Activated B cell treated with CpG ODN at 0.5 μM for 24 hours (primary cell): ENCODE measurements around the gene FLNC. TPM values are rescaled to one million over a fixed set of nuclear protein-coding genes. Genes with fewer than 3 reads are reported as not detected.

Source experiments
- ATAC-seq: fragments of 200-7000 bp; cut with Tn5 transposase; one replicate; pipeline ENCODE4 v1.10.0; 2021; ENCODE audit warnings: low read depth, mild to moderate bottlenecking, moderate library complexity
- CTCF ChIA-PET: fragments of 350-600 bp; sonication (Branson Sonifier 250); formaldehyde crosslinking; loops from one replicate; lab custom pipeline; 2021; ENCODE audit warnings: antibody characterized with exemption; lab: Charles Lee
- POLR2A ChIA-PET: fragments of 350-600 bp; sonication (Branson Sonifier 250); formaldehyde crosslinking; loops from one replicate; lab custom pipeline; 2021; ENCODE audit warnings: antibody characterized with exemption; lab: Charles Lee
- DNase-seq: peaks from one replicate; pipeline ENCODE4 v3.0.0; 2022
- H3K27ac Mint-ChIP-seq: one replicate; pipeline ENCODE4 v1.8.0; 2020; ENCODE audit warnings: mixed read lengths
- H3K27me3 Mint-ChIP-seq: one replicate; pipeline ENCODE4 v1.8.0; 2021; ENCODE audit warnings: mixed read lengths
- H3K36me3 Mint-ChIP-seq: one replicate; pipeline ENCODE4 v1.8.0; 2021; ENCODE audit warnings: low read depth, mixed read lengths
- H3K4me1 Mint-ChIP-seq: one replicate; pipeline ENCODE4 v1.8.0; 2021; ENCODE audit warnings: mixed read lengths
- H3K4me3 Mint-ChIP-seq: one replicate; pipeline ENCODE4 v1.8.0; 2020; ENCODE audit warnings: mild to moderate bottlenecking, mixed read lengths
- H3K9me3 Mint-ChIP-seq: one replicate; pipeline ENCODE4 v1.8.0; 2020; ENCODE audit warnings: mixed read lengths
- intact Hi-C: fragments of 100-400 bp; cut with micrococcal nuclease; formaldehyde crosslinking; loops from one replicate; pipeline ENCODE4 v1.15.1; 2024
- total RNA-seq: library from RNA; stranded (reverse); gene quantifications from 2 replicates; pipeline ENCODE4 v1.2.3, GENCODE V29; 2022
- TF ChIP-seq, protein P1 (sequence below): fragments of 200-600 bp; IDR thresholded peaks from one replicate; pipeline ENCODE4 v1.8.0; 2022; ENCODE audit warnings: antibody characterized with exemption, mild to moderate bottlenecking

Gene FLNC
- total RNA-seq, 1 donor from 2014 or later: not detected

DNA sequence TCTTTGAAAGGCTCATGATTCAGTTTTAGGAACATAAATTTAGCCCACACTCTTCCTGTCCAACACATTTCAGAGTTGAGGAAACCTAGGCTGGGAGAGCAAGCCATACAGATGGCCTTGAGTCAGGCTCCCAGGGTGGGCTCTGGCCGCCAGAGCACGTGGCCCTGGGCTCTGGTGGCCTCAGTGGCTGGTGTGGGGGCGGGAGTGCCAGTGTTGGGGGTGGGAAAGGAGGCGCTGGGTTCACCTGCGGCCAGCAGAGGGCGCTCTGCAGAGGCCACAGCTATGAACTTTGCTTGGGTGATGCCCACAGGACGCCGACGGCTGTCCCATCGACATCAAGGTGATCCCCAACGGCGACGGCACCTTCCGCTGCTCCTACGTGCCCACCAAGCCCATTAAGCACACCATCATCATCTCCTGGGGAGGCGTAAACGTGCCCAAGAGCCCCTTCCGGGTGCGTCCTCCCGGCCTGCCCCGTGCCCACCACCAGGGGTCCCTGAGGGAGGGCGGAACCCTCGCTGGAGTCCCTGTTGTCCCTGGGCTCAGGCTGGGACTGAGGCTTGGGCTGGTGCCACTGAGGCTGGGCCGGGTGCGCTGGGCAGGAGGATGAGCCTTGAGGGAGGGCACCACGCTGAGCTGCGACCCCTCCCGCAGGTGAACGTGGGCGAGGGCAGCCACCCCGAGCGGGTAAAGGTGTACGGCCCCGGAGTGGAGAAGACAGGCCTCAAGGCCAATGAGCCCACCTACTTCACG lies 11.9 kb downstream of the FLNC start:
- Mint-ChIP-seq H3K27ac (no peak overlapping the region), H3K9me3 (no peaks in the 10 kb centered on the region), H3K27me3 (peaks cover 2% of the 10 kb centered on the region), H3K4me1 (peaks cover 4% of the 10 kb centered on the region), H3K4me3 (no peak overlapping the region), H3K36me3 (no peaks in the 10 kb centered on the region)
- ChIA-PET POLR2A (interaction anchor here (0.5 to 0.7 kb wide), 2 partner anchors 18 to 429 kb away, joined by 4 to 5 read pairs; no protein-coding TSS in a partner anchor), CTCF (interaction anchor here (1.0 to 1.6 kb wide), 4 partner anchors 20 to 368 kb away, joined by 3 to 13 read pairs (median 5); partner anchors contain the start of gene ATP6V1F)
- DNase-seq: peak; percentile 49
- TF ChIP-seq, protein P1, sequence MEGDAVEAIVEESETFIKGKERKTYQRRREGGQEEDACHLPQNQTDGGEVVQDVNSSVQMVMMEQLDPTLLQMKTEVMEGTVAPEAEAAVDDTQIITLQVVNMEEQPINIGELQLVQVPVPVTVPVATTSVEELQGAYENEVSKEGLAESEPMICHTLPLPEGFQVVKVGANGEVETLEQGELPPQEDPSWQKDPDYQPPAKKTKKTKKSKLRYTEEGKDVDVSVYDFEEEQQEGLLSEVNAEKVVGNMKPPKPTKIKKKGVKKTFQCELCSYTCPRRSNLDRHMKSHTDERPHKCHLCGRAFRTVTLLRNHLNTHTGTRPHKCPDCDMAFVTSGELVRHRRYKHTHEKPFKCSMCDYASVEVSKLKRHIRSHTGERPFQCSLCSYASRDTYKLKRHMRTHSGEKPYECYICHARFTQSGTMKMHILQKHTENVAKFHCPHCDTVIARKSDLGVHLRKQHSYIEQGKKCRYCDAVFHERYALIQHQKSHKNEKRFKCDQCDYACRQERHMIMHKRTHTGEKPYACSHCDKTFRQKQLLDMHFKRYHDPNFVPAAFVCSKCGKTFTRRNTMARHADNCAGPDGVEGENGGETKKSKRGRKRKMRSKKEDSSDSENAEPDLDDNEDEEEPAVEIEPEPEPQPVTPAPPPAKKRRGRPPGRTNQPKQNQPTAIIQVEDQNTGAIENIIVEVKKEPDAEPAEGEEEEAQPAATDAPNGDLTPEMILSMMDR: peak; percentile 29
- ATAC-seq: peak; percentile 67
- intact Hi-C loops: loop anchor here (1.0 to 5.0 kb wide), 3 partner anchors 41 to 370 kb away; no protein-coding TSS in a partner anchor

DNA sequence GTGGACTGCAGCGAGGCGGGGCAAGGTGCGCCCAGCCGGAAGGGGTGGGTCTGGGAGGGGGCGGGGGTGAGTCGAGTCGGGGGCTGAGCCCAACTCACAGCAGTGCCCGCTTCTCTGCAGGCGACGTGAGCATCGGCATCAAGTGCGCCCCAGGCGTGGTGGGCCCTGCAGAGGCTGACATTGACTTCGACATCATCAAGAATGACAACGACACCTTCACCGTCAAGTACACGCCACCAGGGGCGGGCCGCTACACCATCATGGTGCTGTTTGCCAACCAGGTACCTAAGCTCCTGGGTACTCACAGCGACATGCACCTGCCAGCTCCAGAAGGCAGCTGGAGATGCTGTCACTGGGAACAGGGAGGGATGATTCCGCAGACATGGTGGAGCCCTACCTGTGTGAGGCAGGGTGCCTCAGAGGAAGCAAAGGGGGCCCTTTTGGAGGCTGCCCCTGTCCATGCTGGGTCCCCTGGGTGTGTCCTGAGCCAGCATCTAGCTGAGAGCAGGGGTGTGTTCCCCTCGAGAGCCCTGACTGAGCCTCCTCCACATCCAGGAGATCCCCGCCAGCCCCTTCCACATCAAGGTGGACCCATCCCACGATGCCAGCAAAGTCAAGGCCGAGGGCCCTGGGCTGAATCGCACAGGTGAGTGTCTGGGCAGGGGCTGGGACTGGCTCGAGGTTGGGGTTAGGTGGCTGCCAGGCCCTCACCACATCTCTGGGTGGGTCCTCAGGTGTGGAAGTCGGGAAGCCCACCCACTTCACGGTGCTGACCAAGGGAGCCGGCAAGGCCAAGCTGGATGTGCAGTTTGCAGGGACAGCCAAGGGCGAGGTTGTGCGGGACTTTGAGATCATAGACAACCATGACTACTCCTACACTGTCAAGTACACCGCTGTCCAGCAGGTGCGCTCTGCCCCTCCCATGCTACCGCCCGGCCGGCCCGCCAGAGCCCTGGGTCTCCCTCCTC lies 12.8 kb downstream of the FLNC start:
- intact Hi-C loops: loop anchor here (1.0 to 5.0 kb wide), 3 partner anchors 40 to 369 kb away; no protein-coding TSS in a partner anchor
- Mint-ChIP-seq H3K4me1 (peaks cover 4% of the 10 kb centered on the region), H3K27ac (no peak overlapping the region), H3K27me3 (peaks cover 2% of the 10 kb centered on the region), H3K36me3 (no peaks in the 10 kb centered on the region), H3K4me3 (no peak overlapping the region), H3K9me3 (no peaks in the 10 kb centered on the region)
- CTCF ChIA-PET: interaction anchor here (1.0 to 1.6 kb wide), 5 partner anchors 20 to 367 kb away, joined by 3 to 13 read pairs (median 4); partner anchors contain the start of gene ATP6V1F
- POLR2A ChIA-PET: interaction anchor here (0.7 kb wide), 1 partner anchor 17 kb away, joined by 4 read pairs; no protein-coding TSS in a partner anchor
- ATAC-seq: no peak
- TF ChIP-seq, protein P1: no peak
- no peak for DNase-seq

DNA sequence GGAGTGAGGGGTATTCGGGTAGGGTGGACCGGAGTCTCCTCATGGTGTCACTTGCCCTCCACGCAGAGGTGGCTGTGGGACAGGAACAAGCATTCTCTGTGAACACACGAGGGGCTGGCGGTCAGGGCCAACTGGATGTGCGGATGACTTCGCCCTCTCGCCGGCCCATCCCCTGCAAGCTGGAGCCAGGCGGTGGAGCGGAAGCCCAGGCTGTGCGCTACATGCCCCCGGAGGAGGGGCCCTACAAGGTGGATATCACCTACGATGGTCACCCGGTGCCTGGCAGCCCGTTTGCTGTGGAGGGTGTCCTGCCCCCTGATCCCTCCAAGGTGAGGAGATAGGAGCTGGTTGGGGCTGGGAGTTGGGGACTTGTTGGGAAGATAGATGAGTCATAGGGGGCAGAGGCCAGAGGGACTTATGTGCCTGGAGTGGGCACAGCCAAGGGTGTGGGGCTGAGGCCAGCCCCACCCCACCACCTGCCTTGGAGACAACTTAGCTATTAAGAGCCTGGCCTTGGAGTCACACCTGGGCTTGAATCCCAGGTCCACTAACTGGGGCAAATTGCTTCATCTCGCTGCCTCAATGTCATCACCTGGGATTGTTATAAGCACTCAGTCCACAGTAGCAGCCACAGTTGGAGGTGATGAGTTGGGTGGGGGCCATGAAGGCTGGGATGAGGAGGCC lies 13.9 kb downstream of the FLNC start:
- Mint-ChIP-seq H3K4me3 (no peak overlapping the region), H3K9me3 (no peaks in the 10 kb centered on the region), H3K4me1 (peaks cover 4% of the 10 kb centered on the region), H3K27me3 (peaks cover 2% of the 10 kb centered on the region), H3K27ac (no peak overlapping the region), H3K36me3 (no peaks in the 10 kb centered on the region)
- ChIA-PET POLR2A (no interaction called here), CTCF (interaction anchor here (0.6 to 1.1 kb wide), 2 partner anchors 17 to 39 kb away, joined by 3 to 4 read pairs; no protein-coding TSS in a partner anchor)
- TF ChIP-seq, protein P1: no peak
- DNase-seq (no peak), ATAC-seq (no peak)
- intact Hi-C loops: loop anchor here (5.0 kb wide), 1 partner anchor 368 kb away; no protein-coding TSS in a partner anchor

DNA sequence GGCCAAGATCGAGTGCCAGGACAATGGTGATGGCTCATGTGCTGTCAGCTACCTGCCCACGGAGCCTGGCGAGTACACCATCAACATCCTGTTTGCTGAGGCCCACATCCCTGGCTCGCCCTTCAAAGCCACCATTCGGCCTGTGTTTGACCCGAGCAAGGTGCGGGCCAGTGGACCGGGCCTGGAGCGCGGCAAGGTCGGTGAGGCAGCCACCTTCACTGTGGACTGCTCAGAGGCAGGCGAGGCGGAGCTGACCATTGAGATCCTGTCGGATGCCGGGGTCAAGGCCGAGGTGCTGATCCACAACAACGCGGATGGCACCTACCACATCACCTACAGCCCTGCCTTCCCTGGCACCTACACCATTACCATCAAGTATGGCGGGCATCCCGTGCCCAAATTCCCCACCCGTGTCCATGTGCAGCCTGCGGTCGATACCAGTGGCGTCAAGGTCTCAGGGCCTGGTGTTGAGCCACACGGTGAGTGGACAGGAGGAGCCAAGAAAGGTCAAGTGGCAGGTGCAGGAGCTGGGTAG lies 14.6 kb downstream of the FLNC start:
- CTCF ChIA-PET: no interaction called here
- Mint-ChIP-seq H3K9me3 (no peaks in the 10 kb centered on the region), H3K4me1 (peaks cover 4% of the 10 kb centered on the region), H3K27me3 (peaks cover 2% of the 10 kb centered on the region), H3K4me3 (no peak overlapping the region), H3K36me3 (no peaks in the 10 kb centered on the region), H3K27ac (no peak overlapping the region)
- intact Hi-C loops: loop anchor here (5.0 kb wide), 1 partner anchor 367 kb away; no protein-coding TSS in a partner anchor
- TF ChIP-seq, protein P1: no peak
- POLR2A ChIA-PET: no interaction called here
- ATAC-seq (no peak), DNase-seq (no peak)
